Measurements from ENCODE around the gene PPID.
"Not testable (repeated sequence)": the region's sequence is repeated elsewhere in the genome, so short reads cannot be mapped to it uniquely, and the experiment has no call there.

The PPID gene

GRCh38 chr4:158758142-158758541 lies 34.9 kb upstream of the PPID start:
- ATAC-seq (replicated peaks) (no peak), DNase-seq (no peak)
- Mint-ChIP-seq H3K4me3 (no peak overlapping the region), H3K36me3 (ENCODE audit: insufficient read depth) (peaks cover 4% of the 10 kb centered on the region), H3K27ac (no peak overlapping the region), H3K4me1 (ENCODE audit: low read depth in 2 of 2) (no peaks in the 10 kb centered on the region), H3K27me3 (peaks cover 52 to 67% of the 10 kb centered on the region in 2 donors), H3K9me3 (no peaks in the 10 kb centered on the region)

DNA sequence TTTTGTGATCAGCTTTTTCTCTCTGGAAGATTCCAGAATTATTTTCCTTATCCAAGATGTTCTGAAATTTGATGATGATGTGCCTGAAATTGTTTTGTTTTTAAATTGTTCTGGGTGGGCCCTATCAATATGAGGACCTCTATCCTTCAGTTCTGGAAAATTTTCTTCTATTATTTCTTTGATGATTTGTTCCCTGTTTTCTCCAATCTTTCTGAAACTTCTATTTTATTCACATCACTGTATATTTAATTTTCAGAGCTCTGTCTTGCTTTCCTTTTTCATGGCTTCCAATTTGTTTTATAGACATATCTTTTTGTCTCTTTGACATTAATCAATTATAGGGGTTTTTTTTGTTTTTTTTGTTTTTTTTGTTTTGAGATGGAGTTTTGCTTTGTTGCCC lies 33.4 kb upstream of the PPID start:
- ATAC-seq (replicated peaks) (no peak), DNase-seq (no peak)
- Mint-ChIP-seq H3K27ac (no peak overlapping the region), H3K4me3 (no peak overlapping the region), H3K36me3 (ENCODE audit: insufficient read depth) (peaks cover 4% of the 10 kb centered on the region), H3K4me1 (ENCODE audit: low read depth in 2 of 2) (no peaks in the 10 kb centered on the region), H3K27me3 (peaks cover 49 to 56% of the 10 kb centered on the region in 2 donors), H3K9me3 (no peaks in the 10 kb centered on the region)

- H3K4me3 Mint-ChIP-seq; ATAC-seq (replicated peaks); H3K4me1 Mint-ChIP-seq (ENCODE audit: low read depth in 2 of 2); H3K36me3 Mint-ChIP-seq (ENCODE audit: insufficient read depth); H3K27ac Mint-ChIP-seq; DNase-seq; H3K9me3 Mint-ChIP-seq: not testable (repeated sequence)
- H3K27me3 Mint-ChIP-seq: peaks cover 42 to 48% of the 10 kb centered on the region in 2 donors
Observed at GRCh38 chr4:158755819-158756218, 32.6 kb upstream of the PPID start.

- ATAC-seq (replicated peaks) (no peak), DNase-seq (no peak)
- Mint-ChIP-seq H3K4me1 (ENCODE audit: low read depth in 2 of 2) (no peaks in the 10 kb centered on the region), H3K36me3 (ENCODE audit: insufficient read depth) (peaks cover 4% of the 10 kb centered on the region), H3K4me3 (no peak overlapping the region), H3K27me3 (peaks cover 40 to 41% of the 10 kb centered on the region in 2 donors), H3K9me3 (no peaks in the 10 kb centered on the region), H3K27ac (no peak overlapping the region)
Observed at GRCh38 chr4:158754385-158755180, 31.4 kb upstream of the PPID start.

- DNase-seq (no peak), ATAC-seq (replicated peaks) (no peak)
- Mint-ChIP-seq H3K36me3 (ENCODE audit: insufficient read depth) (no peaks in the 10 kb centered on the region), H3K27ac (no peak overlapping the region), H3K9me3 (no peaks in the 10 kb centered on the region), H3K4me1 (ENCODE audit: low read depth in 2 of 2) (no peaks in the 10 kb centered on the region), H3K27me3 (peaks cover 0 to 5% of the 10 kb centered on the region in 2 donors), H3K4me3 (no peak overlapping the region)
Observed at GRCh38 chr4:158750379-158750778, 27.2 kb upstream of the PPID start.

- DNase-seq: not testable (repeated sequence)
Observed at GRCh38 chr4:158746537-158746936, 23.3 kb upstream of the PPID start.

GRCh38 chr4:158741326-158742021 lies 18.3 kb upstream of the PPID start:
- Mint-ChIP-seq H3K4me1 (ENCODE audit: low read depth in 2 of 2) (no peaks in the 10 kb centered on the region), H3K36me3 (ENCODE audit: insufficient read depth) (no peaks in the 10 kb centered on the region), H3K9me3 (no peaks in the 10 kb centered on the region), H3K27me3 (peaks cover 7 to 9% of the 10 kb centered on the region in 2 donors), H3K4me3 (no peak overlapping the region), H3K27ac (no peak overlapping the region)
- ATAC-seq (replicated peaks) (no peak), DNase-seq (no peak)

More at GRCh38 chr4:158746537-158746936, 23.3 kb upstream of the PPID start:
- ATAC-seq (replicated peaks); H3K4me1 Mint-ChIP-seq (ENCODE audit: low read depth in 2 of 2); H3K4me3 Mint-ChIP-seq; H3K9me3 Mint-ChIP-seq; H3K27me3 Mint-ChIP-seq; H3K36me3 Mint-ChIP-seq (ENCODE audit: insufficient read depth); H3K27ac Mint-ChIP-seq: not testable (repeated sequence)

DNA sequence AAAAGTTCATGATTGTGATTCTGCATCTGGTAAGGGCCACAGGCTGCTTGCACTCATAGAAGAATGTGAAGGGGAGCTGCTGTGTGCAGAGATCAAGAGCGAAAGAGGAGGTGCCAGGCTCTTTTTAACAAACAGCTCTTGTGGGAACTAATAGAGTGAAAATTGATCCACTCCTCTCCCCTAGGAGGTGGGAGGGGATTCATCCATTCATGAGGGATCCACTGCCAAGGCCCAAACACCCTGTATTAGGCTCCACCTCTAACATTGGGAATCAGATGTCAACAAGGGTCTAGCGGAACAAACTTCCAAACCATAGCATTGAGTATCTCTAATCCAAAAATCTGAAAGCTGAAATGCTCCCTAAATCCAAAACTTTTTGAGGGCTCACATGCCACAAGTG lies 16.4 kb upstream of the PPID start:
- no peaks in the 10 kb centered on the region for H3K36me3 Mint-ChIP-seq (ENCODE audit: insufficient read depth)
- no peaks in the 10 kb centered on the region for H3K9me3 Mint-ChIP-seq
- no peaks in the 10 kb centered on the region for H3K4me1 Mint-ChIP-seq (ENCODE audit: low read depth in 2 of 2)
- H3K27me3 Mint-ChIP-seq: peaks cover 7 to 10% of the 10 kb centered on the region in 2 donors
- ATAC-seq (replicated peaks) (no peak), DNase-seq (no peak)
- H3K4me3 Mint-ChIP-seq: no peak overlapping the region
- H3K27ac Mint-ChIP-seq: no peak overlapping the region

DNA sequence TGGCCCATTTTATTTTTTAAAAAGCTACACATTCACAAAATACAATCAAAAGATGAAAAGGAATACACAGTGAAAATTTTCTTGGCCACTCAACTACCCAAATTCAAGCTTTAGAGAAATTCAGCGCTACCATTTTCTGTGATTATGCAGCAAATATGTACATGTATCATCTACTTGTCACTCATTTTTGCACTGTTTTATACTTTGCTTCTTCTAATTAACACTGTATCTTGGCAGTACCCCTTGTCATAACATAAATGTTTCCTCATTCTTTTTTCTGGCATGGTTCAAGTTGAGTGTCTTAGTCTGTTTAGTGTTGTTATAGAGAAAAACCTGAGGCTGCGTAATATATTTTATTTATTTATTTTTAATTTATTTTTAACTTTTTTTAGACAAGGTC lies 15.7 kb upstream of the PPID start:
- Mint-ChIP-seq H3K27me3 (peaks cover 7 to 10% of the 10 kb centered on the region in 2 donors), H3K9me3 (no peaks in the 10 kb centered on the region), H3K27ac (no peak overlapping the region), H3K4me3 (no peak overlapping the region), H3K4me1 (ENCODE audit: low read depth in 2 of 2) (no peaks in the 10 kb centered on the region), H3K36me3 (ENCODE audit: insufficient read depth) (no peaks in the 10 kb centered on the region)
- DNase-seq (no peak), ATAC-seq (replicated peaks) (no peak)

DNA sequence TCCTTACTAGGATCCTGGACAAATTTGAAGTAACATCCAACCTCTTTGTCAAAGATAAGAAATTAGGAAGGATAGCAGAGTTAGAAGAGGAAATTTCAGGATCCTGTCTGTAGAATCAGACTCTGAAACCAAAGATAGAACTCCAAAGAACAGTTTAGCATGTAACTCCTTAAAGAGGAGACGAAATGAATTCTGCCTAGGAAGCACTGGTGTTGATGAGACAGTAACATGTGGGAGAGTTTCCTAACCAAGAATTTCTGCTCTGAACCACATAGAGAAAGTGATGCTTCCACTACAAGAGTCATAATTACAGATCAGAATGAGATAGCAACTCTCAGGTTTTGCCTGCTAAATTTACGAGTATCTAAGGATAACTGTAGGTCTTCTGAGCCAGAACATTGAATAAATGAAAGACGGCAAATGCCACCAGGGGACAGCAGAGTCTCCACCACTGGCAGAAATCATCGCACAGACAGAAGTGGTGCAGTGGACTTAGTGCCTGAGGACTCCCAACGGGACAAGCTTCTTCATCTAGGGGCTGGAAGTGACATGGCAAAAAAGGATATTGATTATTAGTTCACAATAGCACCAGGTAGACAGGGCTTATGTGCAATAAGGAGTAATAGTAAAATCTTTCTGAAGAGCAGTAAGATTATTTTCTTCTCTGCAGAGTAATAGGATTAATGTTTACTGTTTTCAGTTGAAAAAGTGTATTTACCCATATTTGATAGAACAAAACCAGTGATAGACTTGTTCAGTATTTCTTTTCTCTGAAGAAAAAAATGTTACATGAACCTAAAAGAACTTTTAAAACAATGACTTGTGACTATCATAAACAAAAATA lies 6.7 kb upstream of the PPID start:
- H3K27me3 Mint-ChIP-seq: peaks cover 50 to 53% of the 10 kb centered on the region in 2 donors
- no peaks in the 10 kb centered on the region for H3K9me3 Mint-ChIP-seq
- no peaks in the 10 kb centered on the region for H3K4me1 Mint-ChIP-seq (ENCODE audit: low read depth in 2 of 2)
- no peaks in the 10 kb centered on the region for H3K36me3 Mint-ChIP-seq (ENCODE audit: insufficient read depth)
- ATAC-seq (replicated peaks) (peak; percentile 86), DNase-seq (peak; percentile 33 to 44 (median 44))
- no peak overlapping the region for H3K27ac Mint-ChIP-seq
- no peak overlapping the region for H3K4me3 Mint-ChIP-seq

GRCh38 chr4:158728236-158728635 lies 5.0 kb upstream of the PPID start:
- H3K27me3 Mint-ChIP-seq: peaks cover 50 to 52% of the 10 kb centered on the region in 2 donors
- peaks cover 5 to 6% of the 10 kb centered on the region in 2 donors for H3K4me1 Mint-ChIP-seq (ENCODE audit: low read depth in 2 of 2)
- H3K27ac Mint-ChIP-seq: no peak overlapping the region
- ATAC-seq (replicated peaks) (no peak), DNase-seq (no peak)
- H3K9me3 Mint-ChIP-seq: no peaks in the 10 kb centered on the region
- peaks cover 7% of the 10 kb centered on the region for H3K36me3 Mint-ChIP-seq (ENCODE audit: insufficient read depth)
- H3K4me3 Mint-ChIP-seq: no peak overlapping the region

- no peak overlapping the region for H3K4me3 Mint-ChIP-seq
- H3K36me3 Mint-ChIP-seq (ENCODE audit: insufficient read depth): peaks cover 16% of the 10 kb centered on the region
- DNase-seq: no peak
- H3K4me1 Mint-ChIP-seq (ENCODE audit: low read depth in 2 of 2): peaks cover 13 to 19% of the 10 kb centered on the region in 2 donors
- peaks cover 38 to 41% of the 10 kb centered on the region in 2 donors for H3K27me3 Mint-ChIP-seq
- no peak overlapping the region for H3K27ac Mint-ChIP-seq
- no peak for ATAC-seq (replicated peaks)
- H3K9me3 Mint-ChIP-seq: no peaks in the 10 kb centered on the region
Observed at GRCh38 chr4:158726633-158727032, 3.4 kb upstream of the PPID start.

GRCh38 chr4:158724637-158725036 lies 1.4 kb upstream of the PPID start:
- H3K27me3 Mint-ChIP-seq: peaks cover 24 to 26% of the 10 kb centered on the region in 2 donors
- H3K4me1 Mint-ChIP-seq (ENCODE audit: low read depth in 2 of 2): peaks cover 19 to 32% of the 10 kb centered on the region in 2 donors
- H3K36me3 Mint-ChIP-seq (ENCODE audit: insufficient read depth): peaks cover 33% of the 10 kb centered on the region
- no peak for DNase-seq
- H3K4me3 Mint-ChIP-seq: peak overlapping the region; percentile 99
- no peaks in the 10 kb centered on the region for H3K9me3 Mint-ChIP-seq
- ATAC-seq (replicated peaks): no peak
- H3K27ac Mint-ChIP-seq: peak overlapping the region in 1 of 2 donors; percentile 99

Data from effector memory CD8-positive, alpha-beta T cell (primary cell).